ENCODE data around the gene FBXL16.

DNA sequence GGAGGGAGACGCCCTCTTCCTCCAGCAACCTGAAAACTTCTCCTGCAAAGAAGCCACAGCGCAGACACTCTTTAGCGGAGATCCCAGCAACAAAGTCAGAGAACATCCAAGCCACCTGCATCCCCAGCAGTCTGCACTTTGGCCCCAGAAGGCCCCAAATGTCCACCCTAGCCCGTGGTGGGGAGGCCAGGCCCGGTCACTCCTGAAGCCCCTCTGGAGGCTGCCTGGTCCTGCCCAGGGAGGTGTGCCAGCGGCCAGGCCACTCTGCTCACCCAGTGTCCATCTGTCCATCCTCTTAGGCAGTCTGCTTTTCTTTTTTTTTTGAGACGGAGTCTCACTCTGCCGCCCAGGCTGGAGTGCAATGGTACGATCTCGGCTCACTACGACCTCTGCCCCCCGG, 26.7 kb upstream of the FBXL16 start:
- no peak for TF ChIP-seq EZH2 (IDR thresholded peaks at IDR 0.05; ENCODE audit: borderline replicate concordance)
- no peak for TF ChIP-seq CTCF (IDR thresholded peaks at IDR 0.05; ENCODE audit: poor library complexity)
